GM12864 (cell line): Measurements from ENCODE around the gene GGA1.
A peak's percentile ranks its signal among the peaks of the same experiment; 100 is the strongest.
"Not testable (repeated sequence)": the region's sequence is repeated elsewhere in the genome, so short reads cannot be mapped to it uniquely, and the experiment has no call there.

ENCODE experiments used
- DNase-seq: peaks from one replicate; pipeline ENCODE4 v3.0.0-alpha.2; 2011; ENCODE audit warnings: low read depth
- H3K4me3 ChIP-seq: 2 replicates; pipeline ENCODE4 v1.5.1; 2011; ENCODE audit warnings: mild to moderate bottlenecking, low read depth, low read length, control low read depth
- CTCF ChIP-seq: IDR thresholded peaks from 2 replicates; pipeline ENCODE4 v1.5.1; 2011; ENCODE audit warnings: low read depth, mild to moderate bottlenecking, moderate library complexity, low read length, control low read depth, inconsistent platforms; ENCODE audit errors: missing control alignments

GGA1 gene

GRCh38 chr22:37604074-37604473, 4.6 kb upstream of the GGA1 start:
- DNase-seq: no peak
- H3K4me3 ChIP-seq: no peak overlapping the region
- no peak for TF ChIP-seq CTCF

- TF ChIP-seq CTCF: no peak
- no peak overlapping the region for H3K4me3 ChIP-seq
- DNase-seq: no peak
These were observed 3.8 kb upstream of the GGA1 start for GRCh38 chr22:37604875-37605274.

GRCh38 chr22:37607010-37607934, 1.4 kb upstream of the GGA1 start:
- H3K4me3 ChIP-seq: peak overlapping the region; percentile 56
- peak; percentile 99 for TF ChIP-seq CTCF
- no peak for DNase-seq

GRCh38 chr22:37607935-37608476, 628 bp upstream of the GGA1 start:
- H3K4me3 ChIP-seq: peak overlapping the region; percentile 76
- no peak for DNase-seq
- TF ChIP-seq CTCF: no peak

GRCh38 chr22:37609240-37610152, 862 bp downstream of the GGA1 start:
- H3K4me3 ChIP-seq: peak overlapping the region; percentile 76
- DNase-seq: no peak
- TF ChIP-seq CTCF: no peak

GRCh38 chr22:37610153-37610475, 1.5 kb downstream of the GGA1 start:
- peak overlapping the region; percentile 76 for H3K4me3 ChIP-seq
- not testable (repeated sequence) for DNase-seq
